HepG2 (cell line): Measurements from ENCODE around the gene LHB. TPM values are rescaled to one million over a fixed set of nuclear protein-coding genes. Genes with fewer than 3 reads are reported as not detected.

ENCODE experiments used
- ARID2 ChIP-seq: sonication (generic); formaldehyde crosslinking; IDR thresholded peaks from 2 replicates; pipeline ENCODE4 v1.8.1; 2022; ENCODE audit warnings: mild to moderate bottlenecking, missing genetic modification reagents, borderline replicate concordance
- GFI1 ChIP-seq: sonication (generic); formaldehyde crosslinking; IDR thresholded peaks from 2 replicates; pipeline ENCODE4 v1.5.0; 2020; ENCODE audit warnings: missing genetic modification reagents, mild to moderate bottlenecking, borderline replicate concordance
- SAP130 ChIP-seq: IDR thresholded peaks from 2 replicates; pipeline ENCODE4 v1.6.1; 2016; ENCODE audit warnings: low read depth
- SKIL ChIP-seq: sonication (generic); formaldehyde crosslinking; IDR thresholded peaks from 2 replicates; pipeline ENCODE4 v1.8.0; 2022; ENCODE audit warnings: missing genetic modification reagents, mild to moderate bottlenecking, moderate library complexity, borderline replicate concordance
- SOX13 ChIP-seq, 3 experiments: fragments of 450-650 bp in 1 of 3; sonication (generic) in 1 of 3; formaldehyde crosslinking in 1 of 3; IDR thresholded peaks in 2 of 3; conservative IDR thresholded peaks in 1 of 3; 2 replicates each; pipeline versions ENCODE4 v1.5.0 to v1.6.1; 2016 to 2020; ENCODE audit warnings: antibody characterized with exemption in 1 of 3, mild to moderate bottlenecking in 1 of 3, missing compliant biosample characterization in 1 of 3, missing genetic modification reagents in 1 of 3, moderate library complexity in 1 of 3
- TCF12 ChIP-seq, 2 experiments: fragments of 450-650 bp in 1 of 2; sonication (generic) in 1 of 2; formaldehyde crosslinking in 1 of 2; IDR thresholded peaks; 2 replicates each; pipeline versions ENCODE4 v1.6.1 to v1.8.0; 2017 to 2022; ENCODE audit warnings: antibody characterized with exemption in 1 of 2, mild to moderate bottlenecking in 1 of 2, missing genetic modification reagents in 1 of 2, moderate library complexity in 1 of 2
- ZBTB37 ChIP-seq: sonication (generic); formaldehyde crosslinking; IDR thresholded peaks from 2 replicates; pipeline ENCODE4 v1.4.0; 2020; ENCODE audit warnings: mild to moderate bottlenecking, missing genetic modification reagents
- ZBTB43 ChIP-seq: sonication (generic); formaldehyde crosslinking; conservative IDR thresholded peaks from 2 replicates; pipeline ENCODE4 v1.4.0; 2020; ENCODE audit warnings: missing genetic modification reagents
- ZNF20 ChIP-seq: sonication (generic); formaldehyde crosslinking; IDR thresholded peaks from 2 replicates; pipeline ENCODE4 v1.4.0; 2020; ENCODE audit warnings: mild to moderate bottlenecking, moderate library complexity, missing genetic modification reagents
- ZNF598 ChIP-seq: sonication (generic); formaldehyde crosslinking; IDR thresholded peaks from 2 replicates; pipeline ENCODE4 v1.5.1; 2020; ENCODE audit warnings: mild to moderate bottlenecking, missing genetic modification reagents, borderline replicate concordance
- ZNF703 ChIP-seq: sonication (generic); formaldehyde crosslinking; IDR thresholded peaks from 2 replicates; pipeline ENCODE4 v1.5.1; 2020; ENCODE audit warnings: missing genetic modification reagents, mild to moderate bottlenecking, moderate library complexity, borderline replicate concordance
- polyA plus RNA-seq, 8 experiments: library from polyadenylated mRNA; depleted of rRNA in 3 of 8; stranded (reverse) in 7 of 8; unstranded in 1 of 8; fragments of >200 nt; fragmentation: Illumina TruSeq in 4 of 8; extraction: Trizol in 4 of 8; gene quantifications; 2 replicates each; pipeline versions ENCODE4 v1.2.1 to v1.2.3, GENCODE V29; 2011 to 2016; ENCODE audit warnings: low read depth in 4 of 8, missing spikeins in 1 of 8, mixed read lengths in 1 of 8; ENCODE audit not compliant: insufficient read depth in 1 of 8
- total RNA-seq, 5 experiments: library from RNA; depleted of rRNA; stranded (reverse); fragments of >200 nt; fragmentation: Illumina TruSeq; extraction: Trizol; gene quantifications; 2 replicates each; pipeline ENCODE4 v1.2.3, GENCODE V29; 2016; ENCODE audit warnings: low read depth in 1 of 5
- TF ChIP-seq, protein P1 (sequence below): sonication (generic); formaldehyde crosslinking; IDR thresholded peaks from 2 replicates; pipeline ENCODE4 v1.4.0; 2020; ENCODE audit warnings: missing genetic modification reagents
- TF ChIP-seq, protein P2 (sequence below): sonication (generic); formaldehyde crosslinking; conservative IDR thresholded peaks from 2 replicates; pipeline ENCODE4 v1.8.1; 2023; ENCODE audit warnings: missing genetic modification reagents
- TF ChIP-seq, protein P3 (sequence below): sonication (generic); formaldehyde crosslinking; IDR thresholded peaks from 2 replicates; pipeline ENCODE4 v1.5.1; 2020; ENCODE audit warnings: mild to moderate bottlenecking, missing genetic modification reagents, moderate library complexity

The LHB gene
- total and polyA plus RNA-seq, 2 of the 13 experiments (the other 11 are each of a cell fraction or from before 2014, with no cell fraction given) = not detected

DNA sequence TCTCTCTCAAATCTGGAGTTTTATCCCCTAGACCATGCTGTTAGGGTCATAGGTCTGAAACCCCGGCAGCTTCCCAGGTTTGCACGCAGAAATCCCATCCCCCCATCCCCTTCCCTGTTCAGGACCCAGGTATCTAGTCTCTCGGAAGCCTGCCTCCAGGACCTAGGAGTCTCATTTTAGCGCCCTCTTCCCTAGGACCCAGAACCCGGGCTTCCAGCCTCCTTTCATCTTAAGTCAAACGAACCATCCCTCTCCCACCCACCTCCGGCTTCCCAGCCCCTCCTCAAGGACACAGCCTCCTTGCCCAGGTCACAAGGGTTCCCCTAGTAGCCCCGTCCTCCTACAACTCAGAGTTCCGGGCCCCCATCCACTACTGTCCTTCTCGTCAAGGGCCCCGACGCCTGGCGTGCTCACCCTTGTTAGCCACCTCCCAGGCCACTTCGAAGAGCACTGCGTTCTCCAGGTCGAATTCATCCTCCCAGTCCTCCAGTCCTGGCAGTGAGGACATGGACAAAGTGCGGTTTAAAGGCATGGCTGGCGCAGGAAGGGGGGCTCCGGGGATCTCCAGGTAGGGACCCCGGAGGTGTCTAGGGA lies 24.2 kb downstream of the LHB start (continued):
- TF ChIP-seq SKIL (CRISPR knock-in tag) (peak; percentile 31; the same call in 1 of the 2 replicates), ZBTB43 (CRISPR knock-in tag) (0 out of 2 replicates have a peak, but pooled peaks have one; percentile 13), ZNF598 (CRISPR knock-in tag) (no peak), ARID2 (CRISPR knock-in tag) (0 out of 2 replicates have a peak, but pooled peaks have one; percentile 22), SAP130 (CRISPR knock-in tag) (no peak), TCF12 (IDR thresholded peaks at IDR 0.05) (no peak), TCF12 (CRISPR knock-in tag; IDR thresholded peaks at IDR 0.05) (no peak), GFI1 (CRISPR knock-in tag) (peak; percentile 59; the same call in 1 of the 2 replicates), SOX13 (IDR thresholded peaks at IDR 0.05) (no peak), SOX13 (CRISPR knock-in tag; conservative IDR thresholded peaks at IDR 0.05 in 1 of 2, IDR thresholded peaks at IDR 0.05 in 1 of 2) (no peak), ZBTB37 (CRISPR knock-in tag) (no peak), ZNF20 (CRISPR knock-in tag) (no peak), ZNF703 (CRISPR knock-in tag) (no peak)
- TF ChIP-seq, protein P1, sequence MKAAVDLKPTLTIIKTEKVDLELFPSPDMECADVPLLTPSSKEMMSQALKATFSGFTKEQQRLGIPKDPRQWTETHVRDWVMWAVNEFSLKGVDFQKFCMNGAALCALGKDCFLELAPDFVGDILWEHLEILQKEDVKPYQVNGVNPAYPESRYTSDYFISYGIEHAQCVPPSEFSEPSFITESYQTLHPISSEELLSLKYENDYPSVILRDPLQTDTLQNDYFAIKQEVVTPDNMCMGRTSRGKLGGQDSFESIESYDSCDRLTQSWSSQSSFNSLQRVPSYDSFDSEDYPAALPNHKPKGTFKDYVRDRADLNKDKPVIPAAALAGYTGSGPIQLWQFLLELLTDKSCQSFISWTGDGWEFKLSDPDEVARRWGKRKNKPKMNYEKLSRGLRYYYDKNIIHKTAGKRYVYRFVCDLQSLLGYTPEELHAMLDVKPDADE (CRISPR knock-in tag) = peak; percentile 23; the same call in 1 of the 2 replicates
- TF ChIP-seq, protein P2, sequence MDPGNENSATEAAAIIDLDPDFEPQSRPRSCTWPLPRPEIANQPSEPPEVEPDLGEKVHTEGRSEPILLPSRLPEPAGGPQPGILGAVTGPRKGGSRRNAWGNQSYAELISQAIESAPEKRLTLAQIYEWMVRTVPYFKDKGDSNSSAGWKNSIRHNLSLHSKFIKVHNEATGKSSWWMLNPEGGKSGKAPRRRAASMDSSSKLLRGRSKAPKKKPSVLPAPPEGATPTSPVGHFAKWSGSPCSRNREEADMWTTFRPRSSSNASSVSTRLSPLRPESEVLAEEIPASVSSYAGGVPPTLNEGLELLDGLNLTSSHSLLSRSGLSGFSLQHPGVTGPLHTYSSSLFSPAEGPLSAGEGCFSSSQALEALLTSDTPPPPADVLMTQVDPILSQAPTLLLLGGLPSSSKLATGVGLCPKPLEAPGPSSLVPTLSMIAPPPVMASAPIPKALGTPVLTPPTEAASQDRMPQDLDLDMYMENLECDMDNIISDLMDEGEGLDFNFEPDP (CRISPR knock-in tag) = no peak
- TF ChIP-seq, protein P3, sequence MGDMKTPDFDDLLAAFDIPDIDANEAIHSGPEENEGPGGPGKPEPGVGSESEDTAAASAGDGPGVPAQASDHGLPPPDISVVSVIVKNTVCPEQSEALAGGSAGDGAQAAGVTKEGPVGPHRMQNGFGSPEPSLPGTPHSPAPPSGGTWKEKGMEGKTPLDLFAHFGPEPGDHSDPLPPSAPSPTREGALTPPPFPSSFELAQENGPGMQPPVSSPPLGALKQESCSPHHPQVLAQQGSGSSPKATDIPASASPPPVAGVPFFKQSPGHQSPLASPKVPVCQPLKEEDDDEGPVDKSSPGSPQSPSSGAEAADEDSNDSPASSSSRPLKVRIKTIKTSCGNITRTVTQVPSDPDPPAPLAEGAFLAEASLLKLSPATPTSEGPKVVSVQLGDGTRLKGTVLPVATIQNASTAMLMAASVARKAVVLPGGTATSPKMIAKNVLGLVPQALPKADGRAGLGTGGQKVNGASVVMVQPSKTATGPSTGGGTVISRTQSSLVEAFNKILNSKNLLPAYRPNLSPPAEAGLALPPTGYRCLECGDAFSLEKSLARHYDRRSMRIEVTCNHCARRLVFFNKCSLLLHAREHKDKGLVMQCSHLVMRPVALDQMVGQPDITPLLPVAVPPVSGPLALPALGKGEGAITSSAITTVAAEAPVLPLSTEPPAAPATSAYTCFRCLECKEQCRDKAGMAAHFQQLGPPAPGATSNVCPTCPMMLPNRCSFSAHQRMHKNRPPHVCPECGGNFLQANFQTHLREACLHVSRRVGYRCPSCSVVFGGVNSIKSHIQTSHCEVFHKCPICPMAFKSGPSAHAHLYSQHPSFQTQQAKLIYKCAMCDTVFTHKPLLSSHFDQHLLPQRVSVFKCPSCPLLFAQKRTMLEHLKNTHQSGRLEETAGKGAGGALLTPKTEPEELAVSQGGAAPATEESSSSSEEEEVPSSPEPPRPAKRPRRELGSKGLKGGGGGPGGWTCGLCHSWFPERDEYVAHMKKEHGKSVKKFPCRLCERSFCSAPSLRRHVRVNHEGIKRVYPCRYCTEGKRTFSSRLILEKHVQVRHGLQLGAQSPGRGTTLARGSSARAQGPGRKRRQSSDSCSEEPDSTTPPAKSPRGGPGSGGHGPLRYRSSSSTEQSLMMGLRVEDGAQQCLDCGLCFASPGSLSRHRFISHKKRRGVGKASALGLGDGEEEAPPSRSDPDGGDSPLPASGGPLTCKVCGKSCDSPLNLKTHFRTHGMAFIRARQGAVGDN (CRISPR knock-in tag) = no peak
